Measurements from ENCODE around the gene TYRP1.
"Not testable (repeated sequence)": the region's sequence is repeated elsewhere in the genome, so short reads cannot be mapped to it uniquely, and the experiment has no call there.

The TYRP1 gene, protein sequence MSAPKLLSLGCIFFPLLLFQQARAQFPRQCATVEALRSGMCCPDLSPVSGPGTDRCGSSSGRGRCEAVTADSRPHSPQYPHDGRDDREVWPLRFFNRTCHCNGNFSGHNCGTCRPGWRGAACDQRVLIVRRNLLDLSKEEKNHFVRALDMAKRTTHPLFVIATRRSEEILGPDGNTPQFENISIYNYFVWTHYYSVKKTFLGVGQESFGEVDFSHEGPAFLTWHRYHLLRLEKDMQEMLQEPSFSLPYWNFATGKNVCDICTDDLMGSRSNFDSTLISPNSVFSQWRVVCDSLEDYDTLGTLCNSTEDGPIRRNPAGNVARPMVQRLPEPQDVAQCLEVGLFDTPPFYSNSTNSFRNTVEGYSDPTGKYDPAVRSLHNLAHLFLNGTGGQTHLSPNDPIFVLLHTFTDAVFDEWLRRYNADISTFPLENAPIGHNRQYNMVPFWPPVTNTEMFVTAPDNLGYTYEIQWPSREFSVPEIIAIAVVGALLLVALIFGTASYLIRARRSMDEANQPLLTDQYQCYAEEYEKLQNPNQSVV

DNA sequence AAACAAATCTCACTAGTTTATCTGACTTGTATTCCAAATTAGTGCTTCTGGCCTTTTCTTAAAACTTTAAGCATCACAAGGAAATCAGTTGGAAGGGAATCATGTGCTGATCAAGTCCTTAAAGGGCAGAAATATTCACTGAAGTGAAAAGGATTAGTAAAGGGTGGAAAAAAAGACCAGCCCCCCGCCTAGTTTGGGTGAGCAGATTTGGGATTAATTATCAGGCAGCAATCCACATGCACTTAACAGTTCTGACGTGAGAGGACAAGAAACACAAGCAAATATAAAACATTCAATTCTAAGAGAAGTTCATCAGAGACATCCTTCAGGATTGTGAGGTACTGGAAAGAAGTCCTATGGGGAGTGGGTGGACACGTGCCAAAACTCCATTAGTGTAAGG, at the start of gene TYRP1:
TYRP1 (plus strand) TSS at position 245 of the 400 bp plus-strand sequence. CDS start 612 bp downstream, outside the sequence.
- no peak for DNase-seq (ENCODE audit: low read depth in 2 of 3, low spot score in 2 of 3)

DNA sequence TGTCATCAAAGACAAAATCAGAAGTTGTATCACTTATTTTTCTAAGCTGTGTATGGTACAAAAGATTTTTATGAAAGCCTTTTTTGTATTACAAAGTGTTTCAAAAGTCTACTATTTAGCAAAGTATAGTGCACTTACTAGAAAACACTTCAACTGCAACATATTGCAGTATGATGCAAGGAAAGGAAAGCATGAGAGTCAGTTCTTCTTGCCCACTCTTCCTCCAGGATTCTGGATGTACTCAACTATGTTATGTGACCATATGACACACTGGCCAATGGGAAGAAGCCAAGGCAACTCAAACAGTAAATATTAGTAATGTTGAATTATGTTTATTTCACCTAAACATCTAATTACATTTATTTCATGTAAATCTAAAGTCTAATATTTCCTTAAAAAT, 49.5 kb upstream of the TYRP1 start:
- DNase-seq (ENCODE audit: low read depth in 2 of 3, low spot score in 2 of 3), result no peak

DNA sequence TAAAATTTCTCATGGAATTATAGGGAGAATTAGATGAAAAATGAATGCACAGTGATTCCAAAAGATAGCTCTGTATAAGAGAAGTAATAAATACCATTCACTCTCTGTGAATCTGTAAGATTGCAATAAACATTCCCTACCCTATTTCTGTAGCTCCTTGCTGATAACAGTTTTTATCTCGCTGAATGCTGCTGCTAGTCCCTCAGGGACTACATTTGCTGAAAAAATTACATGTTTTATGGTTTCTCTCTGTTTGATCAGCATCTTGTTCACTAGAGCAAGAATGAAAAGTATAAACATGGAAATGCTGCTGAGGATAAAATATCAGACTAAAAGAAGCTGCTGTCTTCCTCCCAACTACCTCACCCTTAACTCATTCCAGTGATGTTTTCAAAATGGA, 44.3 kb upstream of the TYRP1 start:
- DNase-seq (ENCODE audit: low read depth in 2 of 3, low spot score in 2 of 3), result no peak

DNA sequence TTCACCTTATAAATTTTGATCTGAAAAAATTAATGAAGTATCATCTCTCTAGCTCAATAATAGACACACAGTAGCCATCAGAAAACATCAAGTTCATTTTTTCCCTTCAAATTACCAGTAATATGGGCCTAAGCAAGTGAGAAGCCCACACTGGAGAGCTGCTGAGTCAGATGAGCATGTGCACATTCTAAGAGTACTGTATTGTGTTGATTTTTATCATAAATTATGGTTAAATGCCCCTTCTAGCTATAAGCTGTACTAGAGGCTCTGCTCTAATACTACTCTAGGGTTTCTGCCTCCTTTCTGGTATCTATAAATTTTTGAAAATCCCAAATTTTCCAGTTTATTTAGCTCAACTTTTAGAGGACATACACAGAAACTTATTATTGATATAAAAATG, 42.1 kb upstream of the TYRP1 start:
- no peak for DNase-seq (ENCODE audit: low read depth in 2 of 3, low spot score in 2 of 3)

DNA sequence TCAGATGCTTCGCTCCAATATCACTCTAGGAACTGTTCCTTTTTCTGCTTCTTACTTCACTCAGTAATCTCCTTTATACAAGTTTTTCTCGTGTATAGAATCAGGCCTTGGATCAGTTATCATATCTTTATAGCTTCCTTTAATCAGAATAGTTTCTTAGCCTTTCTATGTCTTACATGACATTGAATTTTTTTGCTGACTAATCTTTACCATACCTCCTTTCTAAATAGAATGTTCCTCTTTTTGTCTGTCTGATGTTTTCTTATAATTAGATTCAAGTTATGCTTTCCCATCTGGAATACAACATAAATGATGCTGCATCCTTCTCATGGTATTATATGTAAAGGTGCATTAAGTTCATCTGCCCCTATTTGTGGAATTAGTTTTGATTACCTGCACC, 40.2 kb upstream of the TYRP1 start:
- DNase-seq (ENCODE audit: low read depth in 2 of 3, low spot score in 2 of 3), result no peak

DNA sequence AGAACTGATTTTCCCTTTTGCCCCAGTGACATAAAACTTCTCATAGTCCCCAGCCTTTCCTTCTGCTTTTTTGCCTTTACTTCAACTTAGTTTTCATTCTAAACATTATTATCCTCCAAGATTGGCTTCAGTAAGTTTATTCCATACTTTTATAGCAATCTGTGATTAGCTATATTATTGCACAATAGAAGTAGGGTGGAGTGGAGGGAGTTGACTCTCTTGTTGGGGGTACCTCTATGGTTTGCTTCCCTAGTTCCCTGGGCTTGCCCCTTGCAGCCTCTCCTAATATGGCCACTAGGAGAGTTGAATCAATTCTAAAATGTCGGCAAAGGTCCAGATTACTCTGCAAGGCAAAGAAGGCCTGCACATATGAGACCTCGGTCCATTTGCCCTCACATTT, 36.4 kb upstream of the TYRP1 start:
- DNase-seq (ENCODE audit: low read depth in 2 of 3, low spot score in 2 of 3), result no peak

DNA sequence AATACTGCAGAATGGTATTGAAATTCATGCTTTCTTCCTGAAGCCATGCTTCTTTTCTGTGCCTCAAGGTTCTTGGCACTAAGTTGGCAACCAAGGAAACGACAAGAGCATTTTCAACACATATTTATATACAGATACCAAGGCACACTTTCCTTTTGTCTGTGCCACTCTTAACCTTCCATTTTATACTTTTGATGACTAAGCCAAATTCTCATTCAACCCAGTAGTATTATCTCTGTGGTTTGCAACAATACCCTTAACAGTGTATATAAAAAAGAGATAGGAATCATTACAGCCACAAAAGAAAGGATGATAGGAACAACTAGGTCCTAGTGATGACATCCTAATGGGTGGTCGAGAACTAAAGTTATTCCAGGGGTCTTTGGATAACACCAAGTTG, 36.0 kb upstream of the TYRP1 start:
- DNase-seq (ENCODE audit: low read depth in 2 of 3, low spot score in 2 of 3), result no peak

DNA sequence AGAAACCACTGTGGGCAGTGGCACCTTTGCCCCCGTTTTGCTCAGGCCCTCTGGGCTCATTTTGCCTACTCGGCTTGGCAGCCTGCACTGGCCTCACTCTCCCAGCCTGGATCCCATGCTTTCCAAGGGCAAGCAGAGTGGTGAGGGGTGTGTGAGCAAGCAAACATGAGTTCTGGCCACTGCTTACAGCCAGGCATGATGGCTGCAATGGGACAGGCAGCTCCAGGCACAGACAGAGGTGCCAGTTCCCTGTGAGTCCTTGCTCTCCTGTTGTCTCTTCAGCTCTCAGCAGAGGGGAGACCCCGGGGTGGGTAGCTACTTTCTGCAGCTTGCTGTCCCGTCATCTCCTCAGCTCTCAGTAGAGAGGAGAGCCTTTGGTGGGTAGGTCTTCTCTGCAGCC, 35.2 kb upstream of the TYRP1 start:
- DNase-seq (ENCODE audit: low read depth in 2 of 3, low spot score in 2 of 3), result no peak

DNA sequence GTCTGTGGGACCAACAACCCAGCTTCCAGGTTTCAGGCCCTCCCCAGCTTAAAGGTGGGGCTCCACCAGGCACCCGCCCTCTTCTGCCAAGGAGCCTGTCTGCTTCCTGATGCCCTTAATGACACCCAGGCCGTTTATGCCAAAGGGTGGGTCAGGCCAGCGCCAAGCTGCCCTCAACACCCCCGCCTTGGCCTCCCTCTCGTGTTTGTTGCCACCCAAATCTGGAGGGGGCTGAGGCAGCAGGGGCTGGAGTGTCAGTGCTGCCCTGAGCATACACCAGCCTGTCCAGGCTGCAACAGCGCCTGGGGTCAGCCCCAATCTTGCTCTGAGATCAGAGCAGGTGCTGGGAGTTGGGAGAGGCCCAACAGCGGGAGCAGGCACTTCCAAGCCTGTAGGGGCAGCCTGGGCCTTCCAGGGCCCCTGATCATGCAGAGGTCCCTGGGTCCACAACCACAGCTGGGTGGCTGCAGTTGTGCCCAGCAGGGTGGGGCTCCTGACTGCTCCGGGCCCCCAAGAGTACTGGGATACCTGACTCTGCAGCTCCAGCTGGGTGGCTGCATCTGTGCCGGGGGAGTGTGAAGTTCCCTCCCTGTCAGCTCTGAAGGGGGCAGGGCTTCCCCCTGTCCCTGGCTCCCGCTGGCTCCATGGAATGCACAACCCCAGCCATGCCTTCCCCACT, 34.5 kb upstream of the TYRP1 start:
- DNase-seq (ENCODE audit: low read depth in 2 of 3, low spot score in 2 of 3), result no peak

DNA sequence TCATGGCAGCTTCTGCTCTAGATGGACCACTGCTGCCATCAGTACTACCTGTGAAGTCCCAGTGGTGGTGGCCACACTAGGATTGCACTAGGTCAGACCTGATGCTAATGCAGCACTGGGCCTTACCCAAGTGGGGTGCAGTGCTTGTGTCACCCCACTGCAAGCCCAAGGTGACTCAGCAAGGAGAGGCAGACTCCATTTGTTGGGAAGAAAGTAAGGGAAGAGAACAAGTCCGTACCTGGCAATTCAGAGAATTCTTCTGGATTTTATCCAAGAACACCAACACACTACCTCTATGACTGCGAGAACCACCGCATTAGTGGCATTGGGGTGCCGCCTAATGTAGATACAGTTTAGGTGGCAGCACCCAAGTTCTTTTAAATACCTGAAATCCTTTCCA, 34.0 kb upstream of the TYRP1 start:
- DNase-seq (ENCODE audit: low read depth in 2 of 3, low spot score in 2 of 3), result no peak

DNA sequence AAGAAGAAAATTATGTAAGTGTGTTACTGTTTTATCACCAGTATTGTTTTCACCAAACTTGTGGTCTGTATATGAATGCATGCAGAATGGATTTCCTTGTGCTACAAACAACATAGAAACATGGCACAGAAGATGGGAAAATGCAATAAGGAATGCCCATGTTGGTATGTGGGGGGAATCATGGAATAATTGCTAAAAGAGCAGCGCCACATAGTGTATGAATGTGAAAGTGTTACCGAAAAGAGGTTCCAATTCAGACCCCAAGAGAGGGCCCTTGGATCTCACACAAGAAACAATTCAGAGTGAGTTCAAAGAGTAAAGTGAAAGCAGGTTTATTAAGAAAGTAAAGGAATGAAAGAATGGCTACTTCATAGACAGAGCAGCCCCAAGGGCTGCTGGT, 26.4 kb upstream of the TYRP1 start:
- no peak for DNase-seq (ENCODE audit: low read depth in 2 of 3, low spot score in 2 of 3)

DNA sequence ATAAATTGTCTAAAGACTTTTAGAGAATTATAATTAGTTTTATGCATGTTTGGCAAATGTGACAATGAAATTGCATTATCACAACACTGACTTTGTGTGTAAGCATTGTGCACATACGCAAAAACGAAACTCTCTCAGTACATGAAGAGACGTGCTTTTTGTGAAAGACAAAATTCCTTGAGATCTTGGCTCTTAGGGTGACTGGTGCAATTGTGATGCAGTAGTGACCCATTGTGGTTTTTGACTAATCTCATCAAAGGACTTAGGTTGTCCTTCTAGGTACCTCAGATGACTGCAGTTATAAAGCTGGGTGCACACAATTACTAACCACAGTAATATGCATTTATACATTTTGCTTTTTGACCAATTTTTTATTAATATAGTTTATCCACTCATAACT, 25.3 kb upstream of the TYRP1 start:
- no peak for DNase-seq (ENCODE audit: low read depth in 2 of 3, low spot score in 2 of 3)

DNA sequence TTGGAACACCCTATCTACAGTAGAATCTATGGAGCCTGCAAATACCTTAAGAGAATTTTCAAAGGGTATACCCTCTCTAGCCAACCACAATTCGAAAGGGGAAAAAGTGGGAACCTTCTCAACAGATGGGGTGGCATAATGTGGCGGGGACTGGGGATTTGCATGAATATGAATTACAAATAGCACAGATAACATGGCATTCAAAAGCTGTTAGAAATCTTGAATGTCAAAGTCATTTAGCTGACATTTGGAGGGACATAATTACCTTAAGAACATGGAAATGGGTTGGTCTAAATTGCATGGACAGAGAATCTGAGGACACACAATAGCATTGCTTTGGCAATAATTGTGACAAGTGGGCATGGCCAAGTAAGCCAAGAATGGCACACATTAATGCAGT, 23.2 kb upstream of the TYRP1 start:
- DNase-seq (ENCODE audit: low read depth in 2 of 3, low spot score in 2 of 3), result no peak

DNA sequence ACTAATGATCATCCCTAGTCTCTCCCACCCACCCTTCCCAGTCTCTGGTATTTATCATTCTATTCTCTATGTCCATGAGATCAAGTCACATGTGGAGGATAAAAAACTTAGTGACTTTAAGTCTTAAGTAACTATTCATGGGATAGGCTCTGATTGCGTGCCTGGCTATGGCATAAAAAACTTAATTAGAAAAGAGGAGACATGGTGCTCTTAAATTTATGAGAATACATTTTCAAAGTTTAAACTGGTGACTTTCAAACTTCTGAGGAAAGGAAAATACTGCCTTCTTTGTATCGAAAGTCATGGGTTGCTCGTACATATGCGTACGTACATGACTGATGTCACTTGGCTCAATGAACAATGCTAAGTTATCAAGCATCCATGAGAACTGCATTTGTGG, 18.2 kb upstream of the TYRP1 start:
- no peak for DNase-seq (ENCODE audit: low read depth in 2 of 3, low spot score in 2 of 3)

DNA sequence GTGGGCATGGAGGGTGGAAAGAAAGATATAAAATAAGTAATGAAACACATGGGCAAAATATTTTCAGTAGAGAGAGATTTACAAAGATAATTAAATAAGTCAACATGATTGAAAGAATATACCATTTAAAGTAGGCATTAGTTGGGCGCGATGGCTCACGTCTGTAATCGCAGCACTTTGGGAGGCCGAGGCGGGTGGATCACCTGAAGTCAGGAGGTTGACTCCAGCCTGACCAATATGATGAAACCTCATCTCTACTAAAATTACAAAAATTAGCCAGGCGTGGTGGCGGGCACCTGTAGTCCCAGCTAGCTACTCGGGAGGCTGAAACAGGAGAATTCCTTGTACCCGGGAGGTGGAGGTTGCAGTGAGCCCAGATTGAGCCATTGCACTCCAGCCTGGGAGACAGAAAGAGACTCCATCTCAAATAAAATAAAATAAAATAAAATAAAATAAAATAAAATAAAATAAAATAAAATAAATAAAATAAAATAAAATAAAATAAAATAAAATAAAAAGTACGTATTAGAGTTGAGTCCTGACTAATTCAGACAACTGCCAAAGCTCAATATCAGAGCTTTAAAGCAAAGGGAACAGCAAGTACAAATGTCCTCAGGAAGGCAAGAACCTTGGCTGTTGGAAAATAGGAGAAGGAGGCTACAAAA, 15.6 kb upstream of the TYRP1 start:
- not testable (repeated sequence) for DNase-seq (ENCODE audit: low read depth in 2 of 3, low spot score in 2 of 3)

DNA sequence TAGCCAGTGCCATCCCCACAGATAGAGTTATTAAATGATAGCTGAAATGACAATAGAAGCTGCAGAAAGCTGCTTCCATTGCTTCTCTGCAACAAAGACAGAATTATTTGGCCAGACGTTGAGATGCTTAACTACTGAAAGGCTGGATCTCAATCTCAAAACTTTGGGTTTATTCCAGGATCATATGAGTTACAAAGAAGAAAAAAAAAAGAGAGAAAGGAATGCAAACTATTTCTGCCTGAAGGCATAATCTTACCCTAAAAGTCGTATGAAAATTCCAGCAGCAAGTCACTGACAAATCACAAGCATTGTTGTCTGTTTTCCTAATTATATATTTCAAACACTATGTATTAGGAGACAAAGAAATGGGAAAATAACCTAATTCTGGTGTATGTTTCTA, 12.8 kb upstream of the TYRP1 start:
- DNase-seq (ENCODE audit: low read depth in 2 of 3, low spot score in 2 of 3), result no peak

DNA sequence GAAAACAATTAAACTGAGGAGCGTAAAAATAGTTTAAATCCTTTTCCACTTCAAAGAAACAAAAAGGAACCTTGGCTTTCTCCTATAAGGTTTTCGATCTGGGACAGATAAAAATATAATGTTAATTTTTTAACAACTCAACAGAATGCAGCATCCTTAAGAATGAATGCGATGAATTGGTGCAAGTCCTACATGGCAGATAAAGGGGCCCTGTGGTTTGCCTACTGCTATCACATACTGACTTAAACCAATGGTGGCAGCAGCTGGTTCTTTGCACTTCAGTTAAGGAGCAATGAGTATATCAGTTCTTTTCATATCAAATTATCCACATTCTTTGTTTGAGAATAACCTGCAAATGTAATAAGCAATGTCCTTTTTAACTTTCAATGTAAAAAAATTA, 12.4 kb upstream of the TYRP1 start:
- no peak for DNase-seq (ENCODE audit: low read depth in 2 of 3, low spot score in 2 of 3)

DNA sequence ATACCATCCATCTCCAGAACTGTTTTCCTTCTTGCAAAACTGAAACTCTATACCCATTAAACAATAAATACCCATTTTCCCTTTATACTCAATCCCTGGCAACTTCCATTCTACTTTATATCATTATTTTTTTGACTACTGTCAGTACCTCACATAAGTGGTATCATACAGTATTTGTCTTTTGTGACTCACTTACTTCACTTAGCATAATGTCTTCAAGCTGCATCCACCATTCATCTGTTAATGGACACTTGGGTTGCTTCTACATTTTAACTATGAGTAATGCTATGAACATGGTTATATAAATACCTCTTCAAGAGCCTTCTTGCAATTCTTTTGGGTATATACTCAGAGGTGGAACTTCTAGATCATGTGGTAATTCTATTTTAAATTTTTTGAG, 11.6 kb upstream of the TYRP1 start:
- DNase-seq (ENCODE audit: low read depth in 2 of 3, low spot score in 2 of 3), result no peak

DNA sequence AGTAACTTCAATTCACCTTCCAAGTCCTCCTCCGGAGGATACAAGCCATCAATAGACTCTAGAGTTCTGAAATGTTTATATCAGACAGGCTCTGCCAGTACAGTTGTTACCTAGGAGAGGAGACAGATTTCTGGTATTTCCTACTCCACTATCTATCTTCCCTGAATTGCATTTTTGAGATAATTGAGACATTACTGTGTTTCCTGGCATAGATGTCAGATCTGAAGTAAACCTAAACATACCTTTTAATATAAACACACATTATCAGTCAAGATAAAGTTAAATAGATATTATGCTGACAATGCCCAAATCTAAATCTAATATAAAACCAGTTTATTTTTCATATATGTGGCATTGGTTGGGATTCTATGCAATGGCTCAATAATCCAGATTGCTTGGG, 8.2 kb upstream of the TYRP1 start:
- DNase-seq (ENCODE audit: low read depth in 2 of 3, low spot score in 2 of 3), result no peak

DNA sequence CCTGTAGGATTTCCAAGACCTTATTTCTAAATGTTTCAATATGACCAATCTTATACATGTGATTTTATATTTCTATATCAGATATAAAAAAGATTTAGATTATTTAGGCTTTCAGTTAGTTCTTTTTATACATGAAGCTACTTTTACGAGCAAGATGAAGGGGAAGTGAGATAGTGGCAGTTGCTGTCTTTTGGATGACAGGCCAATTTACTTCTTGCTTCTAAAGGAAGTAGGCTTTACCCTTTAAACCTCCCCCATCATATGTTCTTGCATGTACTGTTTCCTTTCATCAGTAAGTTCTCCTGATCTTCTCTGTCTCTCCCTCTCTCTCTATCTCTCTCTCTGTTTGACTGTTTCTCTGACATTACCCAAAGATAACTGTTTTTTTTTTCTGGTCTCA, 4.0 kb upstream of the TYRP1 start:
- no peak for DNase-seq (ENCODE audit: low read depth in 2 of 3, low spot score in 2 of 3)

DNA sequence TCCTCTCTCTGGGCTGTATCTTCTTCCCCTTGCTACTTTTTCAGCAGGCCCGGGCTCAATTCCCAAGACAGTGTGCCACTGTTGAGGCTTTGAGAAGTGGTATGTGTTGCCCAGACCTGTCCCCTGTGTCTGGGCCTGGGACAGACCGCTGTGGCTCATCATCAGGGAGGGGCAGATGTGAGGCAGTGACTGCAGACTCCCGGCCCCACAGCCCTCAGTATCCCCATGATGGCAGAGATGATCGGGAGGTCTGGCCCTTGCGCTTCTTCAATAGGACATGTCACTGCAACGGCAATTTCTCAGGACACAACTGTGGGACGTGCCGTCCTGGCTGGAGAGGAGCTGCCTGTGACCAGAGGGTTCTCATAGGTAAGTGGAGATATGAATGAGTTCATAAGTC, 828 bp downstream of the TYRP1 start:
- DNase-seq (ENCODE audit: low read depth in 2 of 3, low spot score in 2 of 3), result no peak

DNA sequence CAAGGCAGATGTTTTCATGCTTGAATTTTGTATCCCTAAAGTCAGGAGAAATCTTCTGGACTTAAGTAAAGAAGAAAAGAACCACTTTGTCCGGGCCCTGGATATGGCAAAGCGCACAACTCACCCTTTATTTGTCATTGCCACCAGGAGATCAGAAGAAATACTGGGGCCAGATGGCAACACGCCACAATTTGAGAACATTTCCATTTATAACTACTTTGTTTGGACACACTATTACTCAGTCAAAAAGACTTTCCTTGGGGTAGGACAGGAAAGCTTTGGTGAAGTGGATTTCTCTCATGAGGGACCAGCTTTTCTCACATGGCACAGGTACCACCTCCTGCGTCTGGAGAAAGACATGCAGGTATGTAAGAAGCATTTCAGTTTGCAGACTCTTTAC, 2.3 kb downstream of the TYRP1 start:
- no peak for DNase-seq (ENCODE audit: low read depth in 2 of 3, low spot score in 2 of 3)

All from activated CD8-positive, alpha-beta memory T cell treated with anti-CD3 and anti-CD28 coated beads for 48 hours (primary cell).